HG02852 (cell line): ENCODE data around the gene CXCR1.
"Not testable (repeated sequence)": the region's sequence is repeated elsewhere in the genome, so short reads cannot be mapped to it uniquely, and the experiment has no call there.

ENCODE experiments used
- ATAC-seq: cut with Tn5 transposase; IDR thresholded peaks from one replicate; pipeline ENCODE4 v1.9.1; 2021; ENCODE audit warnings: mild to moderate bottlenecking, moderate library complexity; ENCODE audit not compliant: unreplicated experiment

Gene CXCR1

GRCh38 chr2:218166791-218167190 is at the start of gene CXCR1:
Gene CXCR1 (minus strand): TSS chr2:218166962. CDS start chr2:218165211, 1,751 bp downstream.
- no peak for ATAC-seq

DNA sequence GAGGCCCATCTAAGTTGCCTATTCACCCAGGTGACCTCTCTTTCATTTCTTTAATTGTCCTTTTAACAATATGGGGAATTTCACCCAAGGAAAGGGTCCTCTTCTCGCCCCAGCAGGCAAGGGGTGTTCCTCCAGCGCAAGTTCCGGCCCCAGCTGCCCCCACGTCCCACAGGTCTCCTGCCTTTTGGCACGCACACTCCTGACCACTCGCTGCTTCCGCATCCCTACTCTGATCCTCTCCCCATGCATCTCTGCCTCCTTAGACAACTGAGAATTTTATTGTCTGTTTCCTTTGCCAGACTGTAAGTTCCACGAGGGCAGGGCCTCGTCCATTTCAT is 49.5 kb upstream of the CXCR1 start:
- ATAC-seq = no peak

DNA sequence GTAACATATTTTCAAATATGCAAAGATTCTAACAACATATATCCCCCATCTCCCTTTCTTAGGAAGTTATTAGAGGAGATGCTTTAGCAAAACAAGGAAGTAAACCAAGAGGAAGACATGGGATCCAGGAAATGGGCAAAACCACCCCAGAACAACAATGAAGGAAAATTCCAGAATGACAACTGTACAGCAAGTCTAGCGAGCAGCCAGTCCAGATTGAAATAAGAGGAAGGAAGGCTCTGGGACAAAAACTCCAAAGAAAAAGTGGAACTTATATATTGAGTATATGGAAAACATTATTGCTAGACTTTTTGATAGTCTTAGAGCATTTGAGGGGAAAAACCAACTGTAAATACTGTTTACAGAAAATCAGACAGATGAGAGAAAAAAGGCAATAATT is 47.4 kb upstream of the CXCR1 start:
- ATAC-seq = no peak

DNA sequence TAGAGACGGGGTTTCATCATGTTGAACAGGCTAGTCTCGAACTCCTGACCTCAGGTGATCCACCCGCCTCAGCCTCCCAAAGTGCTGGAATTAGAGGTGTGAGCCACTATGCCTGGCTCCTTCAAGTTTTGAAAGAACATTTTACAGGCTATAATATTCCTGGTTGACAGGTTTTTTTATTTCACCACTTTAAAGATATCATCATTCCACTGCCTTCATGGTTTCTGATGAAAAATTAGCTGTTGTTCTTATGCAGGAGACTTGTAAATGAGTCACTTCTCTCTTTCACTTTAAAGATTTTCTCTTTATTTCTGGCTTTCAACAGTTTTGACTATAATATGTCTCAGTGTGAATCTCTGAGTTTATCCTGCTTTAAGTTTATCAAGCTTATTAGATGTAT is 42.3 kb upstream of the CXCR1 start:
- ATAC-seq = no peak

DNA sequence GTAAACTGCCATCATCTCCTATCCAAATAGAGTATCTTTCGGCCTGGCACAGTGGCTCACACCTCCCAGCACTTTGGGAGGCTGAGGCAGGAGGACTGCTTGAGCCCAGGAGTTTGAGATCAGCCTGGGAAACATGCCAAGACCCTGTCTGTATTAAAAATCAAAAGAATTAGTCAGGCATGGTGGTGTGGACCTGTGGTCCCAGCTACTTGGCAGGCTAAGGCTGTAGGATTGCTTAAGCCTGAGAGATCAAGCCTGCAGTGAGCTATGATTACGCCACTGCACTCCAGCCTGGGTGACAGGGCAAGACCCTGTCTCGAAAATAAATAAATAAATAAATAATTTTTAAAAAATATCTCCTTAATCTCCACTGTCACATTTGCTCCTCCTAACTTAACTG is 35.5 kb upstream of the CXCR1 start:
- ATAC-seq = no peak

GRCh38 chr2:218196974-218197373 is 30.2 kb upstream of the CXCR1 start:
- ATAC-seq = no peak

GRCh38 chr2:218194880-218195279 is 28.1 kb upstream of the CXCR1 start:
- no peak for ATAC-seq

- ATAC-seq = no peak
Measured at GRCh38 chr2:218193701-218194100, 26.9 kb upstream of the CXCR1 start.

- no peak for ATAC-seq
Measured at GRCh38 chr2:218192902-218193430, 26.2 kb upstream of the CXCR1 start.

DNA sequence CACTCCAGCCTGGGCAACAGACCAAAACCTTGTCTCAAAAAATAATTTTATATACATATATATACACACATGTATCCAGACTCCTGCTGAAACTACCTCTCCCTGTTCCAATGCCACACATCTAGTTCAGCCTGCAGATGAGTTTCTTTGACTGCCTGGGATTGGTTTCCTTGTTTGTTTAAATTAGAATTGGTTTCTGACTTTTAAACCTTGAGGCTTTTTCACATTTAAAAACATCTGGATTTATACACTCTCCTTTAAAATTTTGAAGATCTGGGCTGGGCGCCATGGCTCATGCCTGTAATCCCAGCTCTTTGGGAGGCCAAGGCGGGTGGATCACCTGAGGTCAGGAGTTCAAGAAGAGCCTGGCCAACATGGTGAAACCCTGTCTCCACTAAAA is 21.8 kb upstream of the CXCR1 start:
- no peak for ATAC-seq

DNA sequence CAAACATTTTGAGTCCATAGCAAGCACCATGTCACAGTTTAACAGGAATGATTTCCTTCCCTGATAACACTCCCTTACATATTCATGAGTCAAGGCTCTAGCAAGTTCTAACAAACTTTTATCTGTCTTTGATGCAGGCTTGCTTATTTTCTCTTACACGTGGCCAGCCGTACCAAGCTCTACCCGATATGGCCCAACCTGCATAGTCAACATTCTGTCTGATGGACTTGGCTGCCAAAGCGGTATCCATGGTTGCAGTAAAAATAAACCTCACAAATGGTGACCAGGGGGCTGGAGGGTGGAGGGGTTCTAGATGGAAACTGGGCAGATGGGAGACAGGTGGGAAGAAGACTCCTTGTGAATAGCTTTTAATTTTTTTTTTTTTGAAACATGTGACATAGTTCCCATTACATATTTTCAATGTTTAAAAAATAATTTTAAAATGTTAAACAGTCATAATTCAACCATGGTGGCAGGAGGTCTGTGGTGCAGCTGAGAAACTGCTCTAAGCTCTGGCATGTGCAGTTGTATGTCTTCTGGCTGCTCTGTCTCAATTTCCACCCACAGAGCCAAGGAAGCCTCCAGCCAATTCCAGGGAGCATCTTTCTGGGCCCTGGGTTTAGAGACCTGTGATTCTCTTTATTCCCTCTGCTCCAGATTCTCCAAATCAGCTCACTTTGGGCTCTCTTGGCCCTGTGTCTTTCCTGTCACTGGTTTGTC is 20.7 kb upstream of the CXCR1 start:
- ATAC-seq = no peak

GRCh38 chr2:218186876-218187275 is 20.1 kb upstream of the CXCR1 start:
- ATAC-seq = no peak

- peak; percentile 62 for ATAC-seq
Measured at GRCh38 chr2:218186355-218186766, 19.6 kb upstream of the CXCR1 start.

- no peak for ATAC-seq
Measured at GRCh38 chr2:218184331-218184730, 17.6 kb upstream of the CXCR1 start.

DNA sequence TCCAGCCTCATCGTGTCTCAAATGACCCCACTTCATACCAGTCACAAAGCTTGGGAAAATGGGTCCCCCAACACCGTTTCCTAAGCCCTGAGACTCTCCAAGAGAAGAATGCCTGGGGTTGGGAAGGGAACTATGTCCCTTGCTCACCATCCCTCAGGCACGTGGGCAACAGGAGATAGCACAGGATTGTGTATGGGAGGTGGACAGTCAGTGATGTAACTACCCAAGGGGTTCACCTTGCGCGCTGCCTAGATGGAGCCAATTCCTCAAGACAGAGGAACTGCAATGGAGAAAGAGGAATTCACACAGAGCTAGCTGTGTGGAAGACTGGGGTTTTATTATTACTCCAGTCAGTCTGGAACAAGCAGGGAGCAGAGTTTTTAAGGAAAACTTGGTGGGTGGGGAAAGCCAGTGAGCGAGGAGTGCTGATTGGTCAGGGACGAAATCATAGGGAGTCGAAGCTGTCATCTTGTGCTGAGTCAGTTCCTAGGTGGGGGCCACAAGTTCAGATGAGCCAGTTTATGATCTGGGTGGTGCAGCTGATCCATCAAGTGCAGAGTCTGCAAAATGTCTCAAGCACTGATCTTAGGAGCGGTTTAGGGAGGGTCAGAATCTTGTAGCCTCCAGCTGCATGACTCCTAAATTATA is 13.8 kb upstream of the CXCR1 start:
- no peak for ATAC-seq

GRCh38 chr2:218179782-218180181 is 13.0 kb upstream of the CXCR1 start:
- ATAC-seq = no peak

DNA sequence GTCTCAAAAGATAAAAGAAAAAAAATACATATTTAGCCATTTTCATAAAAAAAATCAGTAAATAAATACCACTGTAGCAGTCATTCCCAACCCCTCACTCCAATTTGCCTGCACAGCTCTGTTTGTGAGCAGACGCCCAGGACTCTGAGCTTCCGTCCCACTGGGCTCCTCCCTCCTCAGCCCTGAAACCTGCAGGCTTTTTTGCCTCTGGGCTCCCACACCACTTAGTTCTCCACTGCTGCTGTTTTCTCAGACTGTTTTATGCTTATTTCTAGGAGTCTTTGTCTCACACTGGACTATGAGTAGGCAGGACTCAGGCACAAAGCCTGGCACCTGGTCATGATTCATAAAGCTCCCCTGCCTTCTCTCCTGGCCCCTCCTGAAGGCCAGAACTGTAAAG is 6.1 kb upstream of the CXCR1 start:
- no peak for ATAC-seq

DNA sequence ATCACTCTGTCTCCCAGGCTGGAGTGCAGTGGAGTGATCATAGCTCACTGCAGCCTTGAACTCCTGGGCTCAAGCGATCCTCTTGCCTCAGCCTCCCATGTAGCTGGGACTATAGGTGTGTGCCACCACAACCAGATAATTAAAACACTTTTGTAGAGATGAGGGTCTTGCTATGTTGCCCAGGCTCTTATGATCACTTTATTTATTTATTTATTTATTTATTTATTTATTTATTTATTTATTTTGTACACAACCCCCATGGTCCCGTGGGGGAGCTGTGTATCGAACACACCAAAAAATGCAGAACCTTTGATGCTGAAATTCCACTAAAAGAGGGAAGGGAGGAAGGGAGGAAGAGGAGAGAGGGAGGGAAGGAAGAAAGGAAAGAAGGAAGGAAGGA is 5.0 kb upstream of the CXCR1 start:
- ATAC-seq = not testable (repeated sequence)

GRCh38 chr2:218169757-218170546 is 3.2 kb upstream of the CXCR1 start:
- no peak for ATAC-seq

- ATAC-seq = no peak
Measured at GRCh38 chr2:218168635-218169462, 2.1 kb upstream of the CXCR1 start.

DNA sequence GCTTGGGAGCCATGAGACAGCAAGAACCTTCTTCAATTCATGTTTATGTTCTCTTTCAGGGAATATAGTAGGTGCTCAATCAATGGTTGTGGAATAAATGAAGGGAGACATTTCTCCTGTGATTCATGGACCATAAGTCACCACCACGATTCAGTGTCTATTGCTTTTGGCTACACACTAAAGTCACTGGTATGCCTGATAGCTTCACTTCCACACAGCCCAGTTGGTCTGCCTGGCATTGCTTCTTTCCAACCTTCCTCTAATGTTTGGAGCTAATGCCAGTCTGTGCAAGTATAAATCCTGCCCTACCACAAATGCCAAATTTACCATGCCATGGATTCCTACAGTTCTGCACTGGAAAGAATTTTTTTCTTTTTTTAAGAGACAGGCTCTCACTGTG is 1.3 kb upstream of the CXCR1 start:
- ATAC-seq = no peak
